IMR-90 (cell line): ENCODE results near the gene ADCYAP1R1. TPM values are rescaled to one million over a fixed set of nuclear protein-coding genes. Genes with fewer than 3 reads are reported as not detected.

Experiments
- ATAC-seq: fragments of 200-7000 bp; cut with Tn5 transposase; 2 replicates; pipeline ENCODE4 v1.9.1; 2020; ENCODE audit warnings: low read depth, mild to moderate bottlenecking, moderate library complexity
- BruUV-seq: library from RNA; stranded (reverse); fragments of 400-500 nt; replicated peaks from 2 replicates; lab custom pipeline; 2021; lab: Mats Ljungman, UMichigan
- CTCF ChIA-PET: fragments of 300-600 bp; formaldehyde crosslinking; extraction: SDS; loops from one replicate; lab custom pipeline; 2021; ENCODE audit warnings: antibody characterized with exemption; lab: Yijun Ruan, JAX
- POLR2A ChIA-PET: fragments of 300-600 bp; sonication (Branson Sonifier 250); formaldehyde crosslinking; loops from one replicate; lab custom pipeline; 2022; ENCODE audit warnings: antibody characterized with exemption; ENCODE audit not compliant: unreplicated experiment; lab: Charles Lee
- DNase-seq: peaks from one replicate; pipeline ENCODE4 v3.0.0; 2013
- H2AFZ ChIP-seq: replicated peaks from 2 replicates; pipeline ENCODE3; 2013; ENCODE audit warnings: low read length, mild to moderate bottlenecking; ENCODE audit not compliant: poor library complexity
- H2AK5ac ChIP-seq: 2 replicates; pipeline ENCODE4 v1.6.1; 2013; ENCODE audit warnings: low read depth, low read length, inconsistent platforms
- H2AK9ac ChIP-seq: replicated peaks from 2 replicates; pipeline ENCODE3; 2013; ENCODE audit warnings: mild to moderate bottlenecking, low read depth, low read length, moderate library complexity; ENCODE audit not compliant: poor library complexity
- H2BK120ac ChIP-seq: 2 replicates; pipeline ENCODE4 v1.6.1; 2013; ENCODE audit warnings: low read depth, low read length, inconsistent platforms
- H2BK15ac ChIP-seq: 3 replicates; pipeline ENCODE4 v1.6.1; 2013; ENCODE audit warnings: low read depth, low read length, inconsistent platforms
- H2BK20ac ChIP-seq: 2 replicates; pipeline ENCODE4 v1.6.1; 2013; ENCODE audit warnings: low read depth, mild to moderate bottlenecking, inconsistent platforms, low read length, moderate library complexity
- H2BK5ac ChIP-seq: 2 replicates; pipeline ENCODE4 v1.6.1; 2013; ENCODE audit warnings: mild to moderate bottlenecking, low read depth, low read length, inconsistent platforms; ENCODE audit not compliant: poor library complexity, severe bottlenecking
- H3K14ac ChIP-seq: replicated peaks from 2 replicates; pipeline ENCODE4 v1.6.1; 2013; ENCODE audit warnings: low read depth, low read length, inconsistent platforms
- H3K18ac ChIP-seq: 2 replicates; pipeline ENCODE4 v1.6.1; 2013; ENCODE audit warnings: low read depth, low read length, control low read depth
- H3K23ac ChIP-seq: 2 replicates; pipeline ENCODE4 v1.6.1; 2013; ENCODE audit warnings: low read depth, low read length, inconsistent platforms
- H3K27ac ChIP-seq: 2 replicates; pipeline ENCODE4 v1.5.1; 2013; ENCODE audit warnings: mild to moderate bottlenecking, control low read depth, low read length; ENCODE audit not compliant: insufficient read depth
- H3K27me3 ChIP-seq: 2 replicates; pipeline ENCODE4 v1.6.1; 2013; ENCODE audit warnings: low read length; ENCODE audit not compliant: control insufficient read depth, insufficient read depth
- H3K36me3 ChIP-seq: 2 replicates; pipeline ENCODE4 v1.6.1; 2013; ENCODE audit warnings: low read length, mixed read lengths; ENCODE audit not compliant: control insufficient read depth, insufficient read depth
- H3K4ac ChIP-seq: 2 replicates; pipeline ENCODE4 v1.6.1; 2013; ENCODE audit warnings: low read depth, low read length, inconsistent platforms
- H3K4me1 ChIP-seq: 2 replicates; pipeline ENCODE4 v1.6.1; 2013; ENCODE audit warnings: low read length, mixed read lengths; ENCODE audit not compliant: control insufficient read depth, insufficient read depth
- H3K4me2 ChIP-seq: 2 replicates; pipeline ENCODE4 v1.6.1; 2013; ENCODE audit warnings: low read depth, mild to moderate bottlenecking, control low read depth, low read length, moderate library complexity
- H3K4me3 ChIP-seq: 2 replicates; pipeline ENCODE4 v1.5.1; 2013; ENCODE audit warnings: low read depth, mild to moderate bottlenecking, control low read depth, low read length, moderate library complexity; ENCODE audit not compliant: insufficient read depth
- H3K56ac ChIP-seq: 2 replicates; pipeline ENCODE4 v1.6.1; 2013; ENCODE audit warnings: low read length, inconsistent platforms; ENCODE audit not compliant: insufficient read depth; ENCODE audit errors: extremely low read depth
- H3K79me1 ChIP-seq, 2 experiments: 2 replicates each; pipeline ENCODE4 v1.6.1; 2013; ENCODE audit warnings: low read length in 2 of 2, inconsistent platforms in 1 of 2, low read depth in 1 of 2
- H3K9ac ChIP-seq: 2 replicates; pipeline ENCODE4 v1.6.1; 2013; ENCODE audit warnings: low read depth, low read length, control low read depth
- H3K9me1 ChIP-seq: 2 replicates; pipeline ENCODE4 v1.6.1; 2013; ENCODE audit warnings: low read length, inconsistent platforms; ENCODE audit not compliant: insufficient read depth
- H3K9me3 ChIP-seq: 2 replicates; pipeline ENCODE4 v1.6.1; 2013; ENCODE audit warnings: low read length; ENCODE audit not compliant: control insufficient read depth, insufficient read depth
- H4K20me1 ChIP-seq: 2 replicates; pipeline ENCODE4 v1.6.1; 2013; ENCODE audit warnings: low read length, inconsistent platforms; ENCODE audit not compliant: insufficient read depth
- H4K5ac ChIP-seq: 2 replicates; pipeline ENCODE4 v1.6.1; 2013; ENCODE audit warnings: mild to moderate bottlenecking, low read depth, low read length, control low read depth
- H4K8ac ChIP-seq, 2 experiments: 2 replicates each; pipeline ENCODE4 v1.6.1; 2013; ENCODE audit warnings: low read depth in 2 of 2, low read length in 2 of 2, control low read depth in 1 of 2, inconsistent platforms in 1 of 2
- H4K91ac ChIP-seq: 2 replicates; pipeline ENCODE4 v1.6.1; 2013; ENCODE audit warnings: low read depth, low read length, inconsistent platforms; ENCODE audit not compliant: insufficient read depth
- BHLHE40 ChIP-seq: fragments of 150-350 bp; IDR thresholded peaks from 2 replicates; pipeline ENCODE4 v1.6.1; 2016; ENCODE audit warnings: mild to moderate bottlenecking, low read depth, low read length
- CEBPB ChIP-seq: IDR thresholded peaks from 2 replicates; pipeline ENCODE4 v1.6.1; 2012; ENCODE audit warnings: low read depth, low read length, improper control_type of control experiment
- CHD1 ChIP-seq: IDR thresholded peaks from 2 replicates; pipeline ENCODE4 v1.6.1; 2012; ENCODE audit warnings: low read depth, low read length, improper control_type of control experiment
- FOS ChIP-seq: fragments of 150-350 bp; IDR thresholded peaks from 2 replicates; pipeline ENCODE4 v1.6.1; 2016; ENCODE audit warnings: low read depth, low read length
- MAFK ChIP-seq: IDR thresholded peaks from 2 replicates; pipeline ENCODE4 v1.6.1; 2012; ENCODE audit warnings: low read depth, low read length, improper control_type of control experiment
- MAZ ChIP-seq: IDR thresholded peaks from 2 replicates; pipeline ENCODE4 v1.6.1; 2012; ENCODE audit warnings: low read depth, mild to moderate bottlenecking, low read length, improper control_type of control experiment, moderate library complexity, borderline replicate concordance
- MXI1 ChIP-seq: IDR thresholded peaks from 2 replicates; pipeline ENCODE4 v1.6.1; 2012; ENCODE audit warnings: low read depth, mild to moderate bottlenecking, low read length, moderate library complexity, borderline replicate concordance
- NFE2L2 ChIP-seq: fragments of 150-350 bp; IDR thresholded peaks from 2 replicates; pipeline ENCODE4 v1.6.1; 2016; ENCODE audit warnings: low read depth, mild to moderate bottlenecking, low read length
- POLR2A ChIP-seq: IDR thresholded peaks from 2 replicates; pipeline ENCODE4 v1.6.1; 2012; ENCODE audit warnings: mild to moderate bottlenecking, low read depth, low read length
- RAD21 ChIP-seq: IDR thresholded peaks from 2 replicates; pipeline ENCODE4 v1.6.1; 2012; ENCODE audit warnings: low read length, improper control_type of control experiment
- RCOR1 ChIP-seq: IDR thresholded peaks from 2 replicates; pipeline ENCODE4 v1.6.1; 2012; ENCODE audit warnings: mild to moderate bottlenecking, low read length, improper control_type of control experiment; ENCODE audit not compliant: insufficient replicate concordance
- RFX5 ChIP-seq: IDR thresholded peaks from 2 replicates; pipeline ENCODE4 v1.8.0; 2012; ENCODE audit warnings: low read depth, mild to moderate bottlenecking, low read length, moderate library complexity
- SMC3 ChIP-seq: fragments of 150-350 bp; IDR thresholded peaks from 2 replicates; pipeline ENCODE4 v1.6.1; 2016; ENCODE audit warnings: low read depth, mild to moderate bottlenecking, antibody characterized with exemption, low read length, moderate library complexity
- WGBS, 2 experiments: methylation state at CpG; one replicate each; pipeline versions ENCODE4 v1.1.5 to v1.1.7; 2013; ENCODE audit warnings: missing lambda C conversion rate in 2 of 2; ENCODE audit not compliant: insufficient read length in 1 of 2; ENCODE audit errors: extremely low coverage in 2 of 2; 5-methylcytosine and 5-hydroxymethylcytosine counted together
- dilution Hi-C: fragments of 300-500 bp; cut with HindIII; formaldehyde crosslinking; loops from one replicate; pipeline ENCODE4 v1.14.3; 2018; ENCODE audit warnings: low sequenced_read_pairs; ENCODE audit not compliant: unreplicated experiment
- in situ Hi-C: fragments of 300-500 bp; cut with MboI; formaldehyde crosslinking; loops from 3 replicates; pipeline ENCODE4 v1.14.3; 2019; ENCODE audit warnings: low sequenced_read_pairs, inconsistent platforms, mixed read lengths
- intact Hi-C: fragments of 100-400 bp; cut with micrococcal nuclease; formaldehyde crosslinking; loops from 2 replicates; pipeline ENCODE4 v1.10.0; 2022
- polyA plus RNA-seq, 3 experiments: library from polyadenylated mRNA; depleted of rRNA; stranded (reverse); fragments of >200 nt; gene quantifications; 2 replicates each; pipeline ENCODE4 v1.2.3, GENCODE V29; 2012; ENCODE audit warnings: low replicate concordance in 1 of 3
- total RNA-seq: library from RNA; depleted of rRNA; stranded (reverse); fragments of >200 nt; gene quantifications from 2 replicates; pipeline ENCODE4 v1.2.3, GENCODE V29; 2012
- TF ChIP-seq, protein P1 (sequence below): fragments of 150-350 bp; IDR thresholded peaks from 2 replicates; pipeline ENCODE4 v1.6.1; 2017; ENCODE audit warnings: mild to moderate bottlenecking, antibody characterized with exemption, low read length, low read depth
- TF ChIP-seq, protein P2 (sequence below): conservative IDR thresholded peaks from 2 replicates; pipeline ENCODE4 v1.5.1; 2012; ENCODE audit warnings: mild to moderate bottlenecking, low read depth, low read length, improper control_type of control experiment
- TF ChIP-seq, protein P3 (sequence below): fragments of 150-350 bp; IDR thresholded peaks from 2 replicates; pipeline ENCODE4 v1.6.1; 2016; ENCODE audit warnings: low read depth, mild to moderate bottlenecking, low read length, moderate library complexity, borderline replicate concordance

ADCYAP1R1 gene
- total and polyA plus RNA-seq, 2 of the 4 experiments (the other 2 are of a cell fraction) = not detected

DNA sequence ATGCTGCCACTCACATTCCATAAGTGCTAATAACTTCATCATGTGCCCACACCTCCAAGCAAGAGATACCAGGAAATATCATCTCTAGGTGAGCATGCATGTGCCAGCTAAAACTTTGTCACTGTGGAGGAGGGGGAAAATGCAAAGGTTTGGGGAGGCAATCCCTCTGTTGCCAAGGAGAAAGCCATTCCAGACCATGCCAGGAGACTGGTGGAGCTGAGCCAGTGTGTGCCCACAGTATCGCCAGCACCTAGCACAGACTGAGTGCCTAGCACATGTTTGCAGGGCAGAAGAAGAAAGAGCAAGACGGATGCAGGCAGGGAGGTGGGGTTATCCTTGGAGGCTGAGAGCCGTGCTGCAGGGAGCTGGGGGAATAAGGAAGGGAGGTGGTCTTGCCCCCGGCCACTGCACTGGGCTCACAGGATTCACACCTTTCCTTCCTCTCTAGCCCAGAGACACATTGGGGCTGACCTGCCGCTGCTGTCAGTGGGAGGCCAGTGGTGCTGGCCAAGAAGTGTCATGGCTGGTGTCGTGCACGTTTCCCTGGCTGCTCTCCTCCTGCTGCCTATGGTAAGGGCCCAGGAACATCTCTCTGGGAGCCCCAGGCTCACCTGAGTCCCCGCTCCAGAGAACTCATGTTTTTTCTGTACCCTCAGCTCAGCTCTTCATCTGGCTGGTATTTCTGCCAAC, 10.8 kb downstream of the ADCYAP1R1 start:
- TF ChIP-seq MXI1 (no peak), RCOR1 (no peak), RFX5 (no peak), BHLHE40 (no peak), FOS (no peak), MAZ (no peak), NFE2L2 (no peak), CHD1 (no peak), SMC3 (no peak), CEBPB (no peak), RAD21 (no peak), POLR2A (no peak), MAFK (no peak)
- TF ChIP-seq, protein P1, sequence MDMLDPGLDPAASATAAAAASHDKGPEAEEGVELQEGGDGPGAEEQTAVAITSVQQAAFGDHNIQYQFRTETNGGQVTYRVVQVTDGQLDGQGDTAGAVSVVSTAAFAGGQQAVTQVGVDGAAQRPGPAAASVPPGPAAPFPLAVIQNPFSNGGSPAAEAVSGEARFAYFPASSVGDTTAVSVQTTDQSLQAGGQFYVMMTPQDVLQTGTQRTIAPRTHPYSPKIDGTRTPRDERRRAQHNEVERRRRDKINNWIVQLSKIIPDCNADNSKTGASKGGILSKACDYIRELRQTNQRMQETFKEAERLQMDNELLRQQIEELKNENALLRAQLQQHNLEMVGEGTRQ = no peak
- TF ChIP-seq, protein P2, sequence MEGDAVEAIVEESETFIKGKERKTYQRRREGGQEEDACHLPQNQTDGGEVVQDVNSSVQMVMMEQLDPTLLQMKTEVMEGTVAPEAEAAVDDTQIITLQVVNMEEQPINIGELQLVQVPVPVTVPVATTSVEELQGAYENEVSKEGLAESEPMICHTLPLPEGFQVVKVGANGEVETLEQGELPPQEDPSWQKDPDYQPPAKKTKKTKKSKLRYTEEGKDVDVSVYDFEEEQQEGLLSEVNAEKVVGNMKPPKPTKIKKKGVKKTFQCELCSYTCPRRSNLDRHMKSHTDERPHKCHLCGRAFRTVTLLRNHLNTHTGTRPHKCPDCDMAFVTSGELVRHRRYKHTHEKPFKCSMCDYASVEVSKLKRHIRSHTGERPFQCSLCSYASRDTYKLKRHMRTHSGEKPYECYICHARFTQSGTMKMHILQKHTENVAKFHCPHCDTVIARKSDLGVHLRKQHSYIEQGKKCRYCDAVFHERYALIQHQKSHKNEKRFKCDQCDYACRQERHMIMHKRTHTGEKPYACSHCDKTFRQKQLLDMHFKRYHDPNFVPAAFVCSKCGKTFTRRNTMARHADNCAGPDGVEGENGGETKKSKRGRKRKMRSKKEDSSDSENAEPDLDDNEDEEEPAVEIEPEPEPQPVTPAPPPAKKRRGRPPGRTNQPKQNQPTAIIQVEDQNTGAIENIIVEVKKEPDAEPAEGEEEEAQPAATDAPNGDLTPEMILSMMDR = no peak
- TF ChIP-seq, protein P3, sequence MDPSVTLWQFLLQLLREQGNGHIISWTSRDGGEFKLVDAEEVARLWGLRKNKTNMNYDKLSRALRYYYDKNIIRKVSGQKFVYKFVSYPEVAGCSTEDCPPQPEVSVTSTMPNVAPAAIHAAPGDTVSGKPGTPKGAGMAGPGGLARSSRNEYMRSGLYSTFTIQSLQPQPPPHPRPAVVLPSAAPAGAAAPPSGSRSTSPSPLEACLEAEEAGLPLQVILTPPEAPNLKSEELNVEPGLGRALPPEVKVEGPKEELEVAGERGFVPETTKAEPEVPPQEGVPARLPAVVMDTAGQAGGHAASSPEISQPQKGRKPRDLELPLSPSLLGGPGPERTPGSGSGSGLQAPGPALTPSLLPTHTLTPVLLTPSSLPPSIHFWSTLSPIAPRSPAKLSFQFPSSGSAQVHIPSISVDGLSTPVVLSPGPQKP = no peak
- Histone ChIP-seq H2BK120ac (no peak overlapping the region), H2AFZ (no peak overlapping the region), H3K4ac (no peak overlapping the region), H2BK5ac (no peak overlapping the region), H3K18ac (no peak overlapping the region), H3K4me3 (no peak overlapping the region), H2BK20ac (no peak overlapping the region), H3K27ac (no peak overlapping the region), H2AK5ac (no peak overlapping the region), H3K14ac (no peak overlapping the region), H2AK9ac (peak overlapping the region; percentile 19), H4K20me1 (no peaks in the 10 kb centered on the region), H3K4me2 (no peak overlapping the region), H3K9me1 (no peaks in the 10 kb centered on the region), H3K36me3 (no peaks in the 10 kb centered on the region), H3K23ac (no peak overlapping the region), H4K5ac (no peak overlapping the region), H3K9me3 (no peaks in the 10 kb centered on the region), H3K9ac (no peak overlapping the region), H4K91ac (no peak overlapping the region), H4K8ac (no peak overlapping the region), H2BK15ac (no peak overlapping the region), H3K56ac (no peak overlapping the region), H3K27me3 (peaks cover 9% of the 10 kb centered on the region; the same call in 1 of the 2 replicates), H3K79me1 (no peaks in the 10 kb centered on the region), H3K4me1 (no peaks in the 10 kb centered on the region)
- POLR2A ChIA-PET = no interaction called here
- in situ Hi-C loops (no loop called here), dilution Hi-C loops (no loop called here), intact Hi-C loops (no loop called here)
- DNase-seq (no peak), ATAC-seq (no peak)
- WGBS, 2 experiments = no CpG with 5 or more reads among the region's 8 CpGs
- BruUV-seq = no TSS peak
- CTCF ChIA-PET = no interaction called here
